ENCODE data around the gene POLQ. TPM values are rescaled to one million over a fixed set of nuclear protein-coding genes. Genes with fewer than 3 reads are reported as not detected.

Gene POLQ
- total RNA-seq, 1 donor from 2014 or later, result 2.5 TPM

DNA sequence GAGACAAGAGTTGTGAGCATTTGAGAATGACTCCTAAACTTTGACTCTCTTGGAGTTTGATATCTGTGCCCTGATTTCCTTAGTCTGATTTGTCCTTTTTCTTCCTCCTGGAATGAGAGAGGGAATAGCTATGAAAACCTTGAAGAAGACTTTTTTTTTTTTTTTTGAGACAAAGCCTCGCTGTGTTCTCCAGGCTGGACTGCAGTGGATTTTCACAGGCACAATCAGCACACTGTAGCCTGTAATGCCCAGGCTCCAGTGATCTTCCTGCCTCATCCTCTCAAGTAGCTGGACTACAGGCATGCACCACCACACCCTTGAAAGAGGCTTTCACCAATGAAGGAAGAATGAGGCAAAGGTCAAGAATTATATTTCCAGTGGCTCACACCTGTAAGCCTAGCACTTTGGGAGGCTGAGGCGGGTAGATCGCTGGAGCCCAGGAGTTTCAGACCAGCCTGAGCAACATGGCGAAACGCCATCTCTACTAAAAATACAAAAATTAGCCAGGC, 11.7 kb upstream of the POLQ start:
- no peak for DNase-seq (ENCODE audit: extremely low spot score in 2 of 2)

DNA sequence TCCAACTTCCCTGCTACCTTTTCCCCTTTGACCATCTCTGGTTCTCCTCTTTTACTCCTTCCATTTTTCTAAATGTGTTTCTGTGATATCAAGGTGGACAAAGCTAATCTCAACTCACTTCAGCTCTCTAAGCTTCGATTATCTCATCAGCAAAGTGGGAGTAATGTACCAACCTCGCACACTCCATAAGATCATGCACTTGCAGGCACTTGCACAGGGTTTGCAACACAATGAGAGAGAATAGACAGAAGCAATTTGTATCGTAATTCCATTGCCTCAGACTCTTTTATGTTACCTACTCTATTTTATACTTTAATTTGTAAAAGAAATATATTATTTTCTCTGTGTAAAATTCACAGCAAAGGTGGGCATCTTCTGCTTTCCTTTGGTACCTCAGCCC, 7.0 kb upstream of the POLQ start:
- no peak for DNase-seq (ENCODE audit: extremely low spot score in 2 of 2)
- Histone ChIP-seq H3K4me3 (no peak overlapping the region), H3K27ac (no peak overlapping the region), H3K27me3 (no peaks in the 10 kb centered on the region), H3K9me3 (no peaks in the 10 kb centered on the region), H3K4me1 (peaks cover 7% of the 10 kb centered on the region), H3K36me3 (no peaks in the 10 kb centered on the region)
- no peak for TF ChIP-seq POLR2A (IDR thresholded peaks at IDR 0.05)
- TF ChIP-seq CTCF (IDR thresholded peaks at IDR 0.05), result no peak
- TF ChIP-seq POLR2AphosphoS5 (IDR thresholded peaks at IDR 0.05; ENCODE audit: insufficient read depth in 1 of 2, low read depth in 1 of 2), result no peak
- intact Hi-C loops (cut with DNase I), result no loop called here

More for the DNA sequence above, 11.7 kb upstream of the POLQ start:
- Histone ChIP-seq H3K9me3 (no peaks in the 10 kb centered on the region), H3K27ac (no peak overlapping the region), H3K4me3 (no peak overlapping the region), H3K36me3 (no peaks in the 10 kb centered on the region), H3K27me3 (no peaks in the 10 kb centered on the region), H3K4me1 (peaks cover 1% of the 10 kb centered on the region)
- TF ChIP-seq POLR2AphosphoS5 (IDR thresholded peaks at IDR 0.05; ENCODE audit: insufficient read depth in 1 of 2, low read depth in 1 of 2) (no peak), CTCF (IDR thresholded peaks at IDR 0.05) (no peak), POLR2A (IDR thresholded peaks at IDR 0.05) (no peak)
- intact Hi-C loops (cut with DNase I), result no loop called here

- H3K36me3 ChIP-seq, result no peaks in the 10 kb centered on the region
- DNase-seq (ENCODE audit: extremely low spot score in 2 of 2), result no peak
- intact Hi-C loops (cut with DNase I), result no loop called here
- TF ChIP-seq CTCF (IDR thresholded peaks at IDR 0.05) (no peak), POLR2AphosphoS5 (IDR thresholded peaks at IDR 0.05; ENCODE audit: insufficient read depth in 1 of 2, low read depth in 1 of 2) (no peak), POLR2A (IDR thresholded peaks at IDR 0.05) (no peak)
- peaks cover 7% of the 10 kb centered on the region for H3K4me1 ChIP-seq
- no peak overlapping the region for H3K27ac ChIP-seq
- peak overlapping the region in 1 of 2 donors; percentile 20 for H3K4me3 ChIP-seq
- no peaks in the 10 kb centered on the region for H3K27me3 ChIP-seq
- no peaks in the 10 kb centered on the region for H3K9me3 ChIP-seq
Measured at GRCh38 chr3:121552379-121552778, 6.6 kb upstream of the POLQ start.

GRCh38 chr3:121545049-121545573, 677 bp downstream of the POLQ start:
- TF ChIP-seq POLR2AphosphoS5 (IDR thresholded peaks at IDR 0.05; ENCODE audit: insufficient read depth in 1 of 2, low read depth in 1 of 2) (no peak), POLR2A (IDR thresholded peaks at IDR 0.05) (no peak), CTCF (IDR thresholded peaks at IDR 0.05) (no peak)
- H3K4me1 ChIP-seq, result peaks cover 12% of the 10 kb centered on the region
- H3K27ac ChIP-seq, result no peak overlapping the region
- peak overlapping the region; percentile 50 to 51 for H3K4me3 ChIP-seq
- intact Hi-C loops (cut with DNase I), result no loop called here
- no peaks in the 10 kb centered on the region for H3K9me3 ChIP-seq
- H3K27me3 ChIP-seq, result no peaks in the 10 kb centered on the region
- no peak for DNase-seq (ENCODE audit: extremely low spot score in 2 of 2)
- no peaks in the 10 kb centered on the region for H3K36me3 ChIP-seq

GRCh38 chr3:121542924-121543323, 2.9 kb downstream of the POLQ start:
- no peak for DNase-seq (ENCODE audit: extremely low spot score in 2 of 2)
- Histone ChIP-seq H3K4me1 (peaks cover 12% of the 10 kb centered on the region), H3K36me3 (no peaks in the 10 kb centered on the region), H3K27ac (no peak overlapping the region), H3K9me3 (no peaks in the 10 kb centered on the region), H3K27me3 (no peaks in the 10 kb centered on the region), H3K4me3 (no peak overlapping the region)
- TF ChIP-seq POLR2AphosphoS5 (IDR thresholded peaks at IDR 0.05; ENCODE audit: insufficient read depth in 1 of 2, low read depth in 1 of 2) (no peak), CTCF (IDR thresholded peaks at IDR 0.05) (no peak), POLR2A (IDR thresholded peaks at IDR 0.05) (no peak)
- intact Hi-C loops (cut with DNase I), result no loop called here
